ENCODE measurements around the gene CD22.

CD22 gene

DNA sequence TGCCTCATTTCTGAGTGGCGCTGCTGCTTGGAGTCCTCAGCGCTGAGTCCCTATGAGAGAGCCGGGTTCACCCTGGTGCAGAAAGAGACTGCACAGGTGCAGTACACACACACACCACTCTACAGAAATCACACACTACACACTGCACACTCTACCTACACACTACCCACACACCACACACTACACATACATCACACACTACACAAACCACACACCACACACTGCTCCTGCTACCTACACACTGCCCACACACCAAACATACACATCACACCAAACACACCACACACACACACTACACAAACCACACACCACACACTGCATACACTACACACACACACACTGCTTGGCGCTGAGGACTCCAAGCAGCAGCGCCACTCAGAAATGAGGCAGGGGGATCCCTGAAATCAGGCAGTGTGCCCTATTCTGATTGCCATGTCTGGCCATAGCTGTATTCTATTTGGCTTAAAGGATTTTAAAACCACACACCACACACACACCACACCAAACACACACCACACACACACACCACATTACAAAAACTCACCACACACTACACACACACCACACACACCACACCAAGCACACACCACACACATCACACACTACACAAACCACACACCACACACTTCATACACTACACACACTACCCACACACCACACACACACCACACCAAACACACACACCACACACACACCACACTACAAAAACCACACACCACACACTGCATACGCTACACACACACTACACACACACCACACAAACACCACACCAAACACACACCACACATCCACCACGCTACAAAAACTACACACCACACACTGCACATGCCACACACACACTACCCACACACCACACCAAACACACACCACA, 32.1 kb upstream of the CD22 start:
- no peak for DNase-seq

DNA sequence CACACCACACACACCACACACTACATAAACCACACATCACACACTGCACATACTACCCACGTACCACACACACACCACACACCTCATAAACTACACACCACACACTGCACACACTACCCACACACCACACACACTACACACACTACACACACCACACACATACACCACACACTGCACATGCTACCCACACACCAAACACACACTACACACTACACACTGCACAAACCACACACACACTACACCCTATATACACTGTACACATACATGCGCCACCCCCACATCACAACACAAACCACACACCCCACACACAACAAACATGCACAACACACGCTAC, 31.5 kb upstream of the CD22 start:
- DNase-seq = no peak

- DNase-seq = no peak
Measured at GRCh38 chr19:35297922-35298321, 31.1 kb upstream of the CD22 start.

- no peak for DNase-seq
Measured at GRCh38 chr19:35298561-35298972, 30.4 kb upstream of the CD22 start.

DNA sequence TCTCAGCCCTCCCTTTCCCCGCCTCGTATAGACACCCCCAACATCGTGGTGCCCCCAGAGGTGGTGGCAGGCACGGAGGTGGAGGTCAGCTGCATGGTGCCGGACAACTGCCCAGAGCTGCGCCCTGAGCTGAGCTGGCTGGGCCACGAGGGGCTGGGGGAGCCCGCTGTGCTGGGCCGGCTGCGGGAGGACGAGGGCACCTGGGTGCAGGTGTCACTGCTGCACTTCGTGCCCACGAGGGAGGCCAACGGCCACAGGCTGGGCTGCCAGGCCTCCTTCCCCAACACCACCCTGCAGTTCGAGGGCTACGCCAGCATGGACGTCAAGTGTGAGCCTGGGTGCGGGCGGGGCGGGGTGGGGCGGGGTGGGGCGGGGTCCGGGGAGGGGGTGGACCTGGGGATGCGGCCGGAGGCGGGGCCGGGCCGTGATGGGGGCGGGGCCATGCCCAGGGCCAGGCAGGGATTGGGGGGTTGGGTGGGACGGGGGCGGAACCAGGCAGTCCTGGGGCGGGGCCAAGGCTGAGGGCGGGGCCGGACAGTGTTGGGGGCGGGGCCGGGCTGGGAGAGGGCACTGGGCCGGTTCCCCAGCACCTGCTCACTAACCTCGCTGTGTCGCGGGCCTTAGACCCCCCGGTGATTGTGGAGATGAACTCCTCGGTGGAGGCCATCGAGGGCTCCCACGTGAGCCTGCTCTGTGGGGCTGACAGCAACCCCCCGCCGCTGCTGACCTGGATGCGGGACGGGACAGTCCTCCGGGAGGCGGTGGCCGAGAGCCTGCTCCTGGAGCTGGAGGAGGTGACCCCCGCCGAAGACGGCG, 29.3 kb upstream of the CD22 start:
- peak; percentile 11 for DNase-seq

DNA sequence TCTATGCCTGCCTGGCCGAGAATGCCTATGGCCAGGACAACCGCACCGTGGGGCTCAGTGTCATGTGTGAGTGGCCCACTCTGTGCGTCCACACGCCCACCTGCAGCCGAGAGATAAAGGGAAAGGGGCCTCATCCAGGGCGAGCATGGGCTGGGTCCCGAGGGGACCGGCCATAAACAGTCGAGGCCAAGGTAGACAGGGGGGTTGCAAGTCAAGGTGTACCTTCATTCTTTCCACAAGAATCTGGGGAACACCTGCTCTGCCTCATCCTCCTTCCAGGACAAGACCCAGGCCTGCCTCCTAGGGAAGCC, 28.7 kb upstream of the CD22 start:
- no peak for DNase-seq

DNA sequence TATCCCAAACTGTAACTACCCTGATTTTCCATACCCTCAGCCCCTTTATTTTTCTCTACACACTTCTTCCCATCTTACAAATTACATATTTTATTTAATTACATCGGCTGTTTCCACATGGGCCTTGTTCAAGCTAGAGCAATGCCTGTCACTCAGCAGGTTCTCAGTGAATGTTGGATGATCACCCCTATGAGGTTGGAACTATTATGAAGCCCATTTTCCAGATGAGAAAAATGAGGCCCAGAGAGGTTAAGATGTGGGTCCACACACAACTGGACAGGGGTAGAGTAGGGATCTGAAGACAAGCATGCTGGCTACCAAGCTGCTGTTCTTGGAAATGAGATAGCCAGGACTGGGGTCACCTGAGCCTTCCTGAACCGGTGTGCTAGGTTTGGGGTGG, 27.0 kb upstream of the CD22 start:
- no peak for DNase-seq

- no peak for DNase-seq
Measured at GRCh38 chr19:35302446-35302845, 26.5 kb upstream of the CD22 start.

GRCh38 chr19:35303357-35303915, 25.6 kb upstream of the CD22 start:
- peak; percentile 23 for DNase-seq

DNA sequence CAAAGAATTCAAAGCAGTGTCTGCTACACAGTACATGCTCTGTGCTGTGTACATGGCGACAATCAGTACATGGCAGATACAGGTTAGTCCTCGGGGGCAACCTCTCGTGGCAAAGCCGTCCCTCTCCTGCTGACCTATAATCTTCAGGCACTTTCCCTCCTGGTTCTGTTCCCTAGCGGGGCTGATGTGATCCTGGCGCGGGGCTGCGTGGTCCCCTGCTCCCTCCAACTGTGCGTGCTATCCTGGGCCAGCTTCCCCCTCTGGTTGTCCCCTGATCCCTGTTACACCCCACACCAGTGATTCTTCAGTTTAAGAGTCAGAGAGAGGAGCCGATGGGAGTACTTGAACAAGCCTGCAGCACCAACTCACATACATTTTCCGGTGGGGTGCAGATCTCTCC, 25.0 kb upstream of the CD22 start:
- DNase-seq = no peak

DNA sequence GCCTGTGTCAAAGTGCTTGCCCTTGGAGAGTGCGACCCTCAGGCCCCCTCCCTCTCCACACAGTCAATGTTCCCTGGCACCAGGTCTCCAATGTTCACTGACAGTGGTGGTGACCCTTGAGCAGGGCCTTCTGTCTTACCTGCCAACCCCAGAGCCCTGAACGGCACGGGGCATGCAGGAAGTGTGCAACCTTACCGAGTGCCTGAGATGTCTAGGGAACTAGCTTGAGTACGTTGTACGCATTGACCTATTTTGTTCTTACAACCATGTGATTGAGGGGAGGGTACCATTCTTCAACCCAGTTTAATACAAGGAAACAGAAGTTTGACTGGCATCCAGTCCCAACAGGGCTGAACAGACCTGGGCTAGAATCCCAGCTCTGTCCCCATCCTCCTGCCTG, 23.8 kb upstream of the CD22 start:
- DNase-seq = no peak

DNA sequence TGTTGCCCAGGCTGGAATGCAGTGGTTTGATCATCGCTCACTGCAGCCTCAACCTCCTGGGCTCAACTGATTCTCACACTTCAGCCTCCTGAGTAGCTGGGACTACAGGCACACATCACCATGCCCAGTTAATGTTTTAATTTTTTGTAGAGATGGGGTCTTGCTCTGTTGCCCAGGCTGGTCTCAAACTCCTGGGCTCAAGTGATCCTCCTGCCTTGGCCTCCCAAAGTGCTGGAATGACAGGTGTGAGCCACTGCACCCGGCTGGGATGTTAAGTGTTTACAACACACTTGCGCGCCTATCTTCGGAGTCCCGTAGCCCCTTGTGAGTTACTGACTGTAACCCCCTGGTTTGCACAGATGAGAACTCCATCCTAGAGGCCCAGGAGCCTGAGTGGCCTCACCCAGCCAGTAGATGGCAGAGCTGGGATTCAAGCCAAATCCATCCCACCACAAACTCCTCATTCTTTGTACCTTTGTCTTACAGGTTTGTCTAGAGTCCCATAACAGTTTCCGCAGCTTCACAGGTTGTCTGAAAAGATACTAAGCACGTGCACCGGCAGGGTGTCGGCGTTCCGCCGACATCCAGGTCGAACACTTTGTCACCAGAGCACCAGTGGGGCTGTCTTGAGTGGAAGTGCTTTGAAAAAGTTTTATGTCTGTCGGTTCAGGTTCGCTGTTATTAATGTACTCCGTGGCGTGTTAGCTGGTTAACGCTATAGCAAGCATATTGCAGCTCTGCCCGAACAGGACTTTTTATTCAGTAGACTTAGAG, 22.3 kb upstream of the CD22 start:
- DNase-seq = peak; percentile 20

DNA sequence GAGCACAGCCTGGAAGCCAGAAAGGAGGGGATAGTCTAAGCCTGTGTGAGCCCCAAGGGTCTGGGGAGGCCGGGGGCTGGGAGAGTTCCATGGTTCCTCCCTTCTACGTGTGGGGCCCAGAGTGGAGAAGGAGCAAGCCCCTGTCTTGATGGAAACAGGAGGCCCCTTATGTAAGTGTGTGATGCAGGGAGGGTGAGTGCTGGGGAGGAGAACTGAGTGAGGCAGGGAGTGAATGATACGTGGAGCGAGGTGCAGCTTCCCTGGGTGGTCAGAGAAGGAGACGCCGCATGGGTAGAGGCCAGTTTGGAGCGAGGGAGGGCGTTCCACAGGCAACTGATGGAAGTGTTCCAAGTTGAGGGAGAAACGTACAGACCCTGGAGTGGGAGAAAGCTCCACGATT, 21.1 kb upstream of the CD22 start:
- no peak for DNase-seq

DNA sequence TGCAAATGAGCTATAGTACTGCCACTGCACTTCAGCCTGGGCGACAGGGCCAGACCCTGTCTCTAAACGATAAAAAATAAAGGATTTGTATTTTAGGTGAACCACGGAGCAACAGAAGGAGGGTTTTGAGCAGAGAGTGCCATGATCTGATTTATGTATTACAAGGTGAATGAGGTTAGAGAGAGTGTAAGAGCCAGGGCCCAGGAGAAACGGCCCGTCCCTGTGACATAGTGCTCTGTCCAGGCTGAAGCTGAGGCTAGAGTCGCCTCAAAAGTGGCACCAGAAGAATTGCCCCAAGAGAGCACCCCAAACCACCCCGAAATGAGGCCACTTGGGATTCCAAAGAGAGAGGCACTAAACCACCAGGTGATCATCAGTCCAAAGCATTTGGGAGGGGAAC, 20.1 kb upstream of the CD22 start:
- DNase-seq = no peak

DNA sequence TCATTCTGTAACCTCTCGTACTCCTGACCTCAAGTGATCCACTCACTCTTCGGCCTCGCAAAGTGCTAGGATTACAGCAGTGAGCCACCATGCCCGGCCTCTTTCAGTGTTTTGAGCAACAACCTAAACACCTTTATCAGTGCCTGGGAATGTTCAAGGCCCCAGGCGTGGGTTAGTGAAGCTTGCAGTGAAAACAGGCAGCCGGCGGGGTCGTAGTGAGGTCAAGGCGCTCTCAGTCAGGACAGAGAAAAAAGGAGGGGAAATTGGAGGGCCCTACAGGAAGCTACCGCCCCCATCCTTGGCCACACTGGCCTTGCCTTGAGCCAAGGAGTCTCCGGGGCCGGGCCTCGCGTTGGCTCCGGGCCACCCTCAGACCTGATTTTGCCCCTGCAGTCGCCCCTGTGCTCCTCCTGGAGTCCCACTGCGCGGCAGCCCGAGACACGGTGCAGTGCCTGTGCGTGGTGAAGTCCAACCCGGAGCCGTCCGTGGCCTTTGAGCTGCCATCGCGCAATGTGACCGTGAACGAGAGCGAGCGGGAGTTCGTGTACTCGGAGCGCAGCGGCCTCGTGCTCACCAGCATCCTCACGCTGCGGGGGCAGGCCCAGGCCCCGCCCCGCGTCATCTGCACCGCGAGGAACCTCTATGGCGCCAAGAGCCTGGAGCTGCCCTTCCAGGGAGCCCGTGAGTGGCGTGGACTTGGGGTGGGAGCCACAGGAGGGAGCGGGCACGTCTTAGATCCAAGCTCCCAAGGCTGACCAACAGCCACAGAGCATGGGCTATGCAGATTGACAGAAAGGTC, 19.3 kb upstream of the CD22 start:
- no peak for DNase-seq

- no peak for DNase-seq
Measured at GRCh38 chr19:35310331-35310730, 18.7 kb upstream of the CD22 start.

- DNase-seq = no peak
Measured at GRCh38 chr19:35310811-35311465, 18.0 kb upstream of the CD22 start.

DNA sequence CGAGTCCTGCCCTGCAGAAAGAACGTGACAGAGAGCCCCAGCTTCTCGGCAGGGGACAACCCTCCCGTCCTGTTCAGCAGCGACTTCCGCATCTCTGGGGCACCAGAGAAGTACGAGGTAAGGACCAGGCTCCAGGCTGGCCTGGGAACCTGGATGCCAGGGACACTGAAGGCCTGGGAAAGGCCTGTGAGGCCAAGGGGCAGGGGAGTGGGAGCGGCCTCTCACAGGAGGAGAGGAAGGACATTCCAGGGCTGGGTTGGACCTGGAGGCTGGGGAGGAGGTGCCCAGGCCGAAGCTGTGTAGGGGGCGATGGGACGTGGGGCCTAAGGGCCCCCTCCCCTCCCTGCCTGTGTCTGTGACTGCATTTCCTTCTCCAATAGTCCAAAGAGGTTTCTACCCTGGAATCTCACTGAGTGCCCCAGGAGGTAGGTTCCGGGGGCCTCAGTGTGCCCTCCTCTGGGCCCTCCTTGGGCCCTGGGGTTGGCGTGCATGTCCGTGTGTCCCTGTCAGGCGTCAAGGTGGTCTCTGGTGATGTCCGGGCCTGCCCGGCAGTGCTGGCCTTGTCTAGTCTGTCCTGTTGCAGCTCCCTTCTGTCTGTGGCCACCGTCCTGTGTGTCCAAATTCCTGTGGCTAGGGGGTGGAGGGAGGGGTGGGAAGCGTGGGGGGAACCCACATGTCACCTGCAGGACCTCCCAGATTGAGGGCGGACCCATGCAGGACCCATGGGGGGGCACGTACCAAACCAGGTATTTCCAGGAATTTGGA, 16.9 kb upstream of the CD22 start:
- DNase-seq = no peak

DNA sequence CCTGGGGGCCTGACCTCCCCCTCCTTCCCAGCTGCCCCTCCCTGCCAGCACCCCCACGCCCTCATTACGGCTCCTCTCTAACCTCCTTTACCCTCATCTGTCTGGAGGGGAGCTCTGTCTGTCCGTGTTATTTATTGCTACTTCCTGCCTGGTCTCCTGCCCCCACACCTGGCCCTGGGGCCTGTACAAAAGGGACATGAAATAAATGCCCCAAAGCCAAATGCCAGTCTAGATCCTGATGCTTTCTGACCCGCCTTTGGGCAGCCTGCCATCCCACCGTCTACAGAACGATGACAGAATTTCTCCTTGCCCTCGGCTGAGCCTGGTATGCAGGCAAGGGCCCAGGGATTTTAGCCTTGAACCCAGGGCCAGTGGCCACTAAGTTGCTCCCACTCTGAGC, 15.4 kb upstream of the CD22 start:
- peak; percentile 28 for DNase-seq

DNA sequence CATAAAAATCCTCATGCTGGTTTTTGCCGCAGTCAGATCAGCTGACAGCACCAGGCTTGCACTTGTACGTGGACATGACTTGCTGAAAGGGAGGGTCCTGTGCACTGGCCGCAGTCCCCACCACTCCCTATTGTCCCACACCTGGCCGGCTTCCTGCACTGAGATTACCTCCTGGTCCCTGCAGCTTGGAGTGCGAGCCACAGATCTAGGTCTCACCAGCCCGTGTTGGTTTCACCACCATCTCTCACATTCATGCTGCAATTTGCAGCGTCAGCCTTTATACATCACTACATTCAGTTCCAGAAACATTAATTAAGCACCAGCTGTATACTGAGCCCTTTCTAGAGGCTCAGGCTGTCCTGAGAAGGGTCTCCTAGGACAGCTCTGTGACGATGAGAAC, 15.0 kb upstream of the CD22 start:
- DNase-seq = no peak

GRCh38 chr19:35314858-35315470, 14.0 kb upstream of the CD22 start:
- DNase-seq = no peak

Data from NCI-H69 (cell line).